ENCODE measurements around the gene VPS39.

DNA sequence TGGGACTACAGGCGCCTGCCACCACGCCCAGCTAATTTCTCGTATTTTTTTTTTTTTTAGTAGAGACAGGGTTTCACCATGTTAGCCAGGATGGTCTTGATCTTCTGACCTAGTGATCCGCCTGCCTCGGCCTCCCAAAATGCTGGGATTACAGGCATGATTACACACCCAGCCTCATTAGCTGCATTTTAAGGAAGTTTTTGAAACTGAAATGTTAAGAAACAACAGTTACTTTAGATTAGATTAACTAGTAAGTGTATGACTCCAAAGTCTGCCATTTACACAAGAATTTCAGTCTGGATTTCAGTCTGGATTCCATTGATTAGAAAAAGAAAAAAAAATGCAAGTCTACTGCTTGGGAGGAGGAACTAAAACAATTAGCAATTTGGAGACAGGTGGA lies 24.5 kb upstream of the VPS39 start:
- no peak for TF ChIP-seq SP1 (IDR thresholded peaks at IDR 0.05)
- TF ChIP-seq FOXK2 (IDR thresholded peaks at IDR 0.05), result no peak
- TF ChIP-seq NFRKB (IDR thresholded peaks at IDR 0.05), result no peak
- TF ChIP-seq ELF4 (IDR thresholded peaks at IDR 0.05), result no peak
- TF ChIP-seq ARNT (IDR thresholded peaks at IDR 0.05), result no peak
- TF ChIP-seq HDGF (IDR thresholded peaks at IDR 0.05; ENCODE audit: borderline replicate concordance), result no peak
- TF ChIP-seq TARDBP (IDR thresholded peaks at IDR 0.05), result no peak
- no peak for TF ChIP-seq FOXM1 (IDR thresholded peaks at IDR 0.05; ENCODE audit: borderline replicate concordance)
- no peak for TF ChIP-seq SUZ12 (IDR thresholded peaks at IDR 0.05)
- no peak for TF ChIP-seq FOXA1 (IDR thresholded peaks at IDR 0.05)
- TF ChIP-seq CTBP1 (IDR thresholded peaks at IDR 0.05; ENCODE audit: borderline replicate concordance), result no peak
- no peak for TF ChIP-seq BHLHE40 (IDR thresholded peaks at IDR 0.05; ENCODE audit: borderline replicate concordance)

Data from HEK293T (cell line).